Lung (tissue), 12 donors: Measurements from ENCODE around the gene RNF141. TPM values are rescaled to one million over a fixed set of nuclear protein-coding genes. Genes with fewer than 3 reads are reported as not detected.
A peak's percentile ranks its signal among the peaks of the same experiment; 100 is the strongest.

Source experiments
- ATAC-seq: fragments of 200-7000 bp; cut with Tn5 transposase; one replicate; pipeline ENCODE4 v1.9.1; 2020; ENCODE audit warnings: moderate number of reproducible peaks; ENCODE audit not compliant: insufficient read depth, low FRiP score
- DNase-seq, 3 donors: peaks; one replicate each; pipeline ENCODE4 v3.0.0-alpha.2; 2013 to 2017
- H3K27ac ChIP-seq, 2 donors: one replicate each; pipeline ENCODE4 v1.5.1; 2013; ENCODE audit warnings: mild to moderate bottlenecking in 2 of 2, moderate library complexity in 2 of 2, control low read depth in 1 of 2, inconsistent platforms in 1 of 2, low read depth in 1 of 2, low read length in 1 of 2
- H3K27me3 ChIP-seq, 3 donors: one replicate each; pipeline ENCODE4 v1.5.1; 2013; ENCODE audit warnings: low read length in 2 of 3; ENCODE audit not compliant: control insufficient read depth in 3 of 3, insufficient read depth in 3 of 3
- H3K36me3 ChIP-seq, 4 donors: one replicate each; pipeline ENCODE4 v1.5.1; 2013; ENCODE audit warnings: low read length in 4 of 4, mild to moderate bottlenecking in 1 of 4, moderate library complexity in 1 of 4; ENCODE audit not compliant: control insufficient read depth in 4 of 4, insufficient read depth in 4 of 4
- H3K4me1 ChIP-seq, 5 donors: one replicate each; pipeline ENCODE4 v1.5.1; 2013; ENCODE audit warnings: low read length in 5 of 5, mild to moderate bottlenecking in 2 of 5, moderate library complexity in 1 of 5; ENCODE audit not compliant: control insufficient read depth in 5 of 5, insufficient read depth in 5 of 5
- H3K4me3 ChIP-seq: one replicate; pipeline ENCODE4 v1.5.1; 2013; ENCODE audit warnings: mild to moderate bottlenecking, control low read depth, moderate library complexity
- H3K9ac ChIP-seq, 2 donors: one replicate each; pipeline ENCODE4 v1.5.1; 2013; ENCODE audit warnings: low read length in 2 of 2, control low read depth in 1 of 2; ENCODE audit not compliant: insufficient read depth in 1 of 2
- H3K9me3 ChIP-seq, 4 donors: one replicate each; pipeline ENCODE4 v1.5.1; 2013; ENCODE audit warnings: low read length in 3 of 4, mild to moderate bottlenecking in 1 of 4, moderate library complexity in 1 of 4; ENCODE audit not compliant: control insufficient read depth in 4 of 4, insufficient read depth in 3 of 4
- WGBS, 2 donors: extraction: QIAGEN DNeasy Blood & Tissue Kit; methylation state at CpG; one replicate each; pipeline ENCODE4 v1.1.7; 2013; 5-methylcytosine and 5-hydroxymethylcytosine counted together
- polyA plus RNA-seq, 2 donors: library from polyadenylated mRNA; stranded (reverse); fragments of 200-250 nt; gene quantifications; one replicate each; pipeline ENCODE4 v1.2.1, GENCODE V29; 2013
- total RNA-seq, 2 donors: library from RNA; depleted of rRNA in 1 of 2; stranded (reverse); fragments of >200 nt in 1 of 2; gene quantifications; one replicate each; pipeline ENCODE4 v1.2.1, GENCODE V29; 2014 to 2021
- TF ChIP-seq, protein P1 (sequence below): IDR thresholded peaks from 2 replicates; pipeline ENCODE4 v1.5.1; 2012; ENCODE audit warnings: mild to moderate bottlenecking; ENCODE audit errors: control extremely low read depth, extremely low read depth
- donor health status: control.
- donor health status: control.
- donor health status: Bipolar disorder and iron deficiency.
- donor health status: healthy.
- donor health status: DM: yes; HTN: yes; CAD: no.

Gene RNF141
- total and polyA plus RNA-seq, 4 donors = 14.8 to 63.8 (median 33.4) TPM

DNA sequence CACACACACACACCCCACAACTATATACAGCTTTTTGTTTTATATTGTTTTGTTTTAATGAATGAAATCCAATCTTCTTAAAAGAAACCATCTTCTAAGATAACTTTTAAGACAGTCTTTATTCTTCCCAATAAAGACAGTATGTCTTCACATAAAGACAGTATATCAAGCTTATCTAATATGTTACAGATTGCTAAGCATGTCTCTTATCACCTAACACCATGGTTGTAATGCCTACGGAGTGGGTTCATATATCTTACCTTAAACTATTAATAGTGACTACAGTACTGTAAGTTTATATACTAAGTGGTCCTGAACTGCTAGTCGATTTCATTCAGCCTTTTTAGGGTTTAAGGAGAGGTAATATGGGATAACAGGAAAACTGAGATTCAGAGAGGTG, 8.5 kb downstream of the RNF141 start:
- H3K9me3 ChIP-seq = no peaks in the 10 kb centered on the region
- WGBS, 2 donors = 85 to 88% methylated on average over 2 of the region's 2 CpGs
- H3K4me3 ChIP-seq = no peak overlapping the region
- peaks cover 0 to 8% (median 0%) of the 10 kb centered on the region in 5 donors for H3K4me1 ChIP-seq
- peaks cover 2 to 24% (median 19%) of the 10 kb centered on the region in 4 donors for H3K36me3 ChIP-seq
- no peak overlapping the region for H3K9ac ChIP-seq
- no peak overlapping the region for H3K27ac ChIP-seq
- ATAC-seq (no peak), DNase-seq (no peak)
- TF ChIP-seq, protein P1, sequence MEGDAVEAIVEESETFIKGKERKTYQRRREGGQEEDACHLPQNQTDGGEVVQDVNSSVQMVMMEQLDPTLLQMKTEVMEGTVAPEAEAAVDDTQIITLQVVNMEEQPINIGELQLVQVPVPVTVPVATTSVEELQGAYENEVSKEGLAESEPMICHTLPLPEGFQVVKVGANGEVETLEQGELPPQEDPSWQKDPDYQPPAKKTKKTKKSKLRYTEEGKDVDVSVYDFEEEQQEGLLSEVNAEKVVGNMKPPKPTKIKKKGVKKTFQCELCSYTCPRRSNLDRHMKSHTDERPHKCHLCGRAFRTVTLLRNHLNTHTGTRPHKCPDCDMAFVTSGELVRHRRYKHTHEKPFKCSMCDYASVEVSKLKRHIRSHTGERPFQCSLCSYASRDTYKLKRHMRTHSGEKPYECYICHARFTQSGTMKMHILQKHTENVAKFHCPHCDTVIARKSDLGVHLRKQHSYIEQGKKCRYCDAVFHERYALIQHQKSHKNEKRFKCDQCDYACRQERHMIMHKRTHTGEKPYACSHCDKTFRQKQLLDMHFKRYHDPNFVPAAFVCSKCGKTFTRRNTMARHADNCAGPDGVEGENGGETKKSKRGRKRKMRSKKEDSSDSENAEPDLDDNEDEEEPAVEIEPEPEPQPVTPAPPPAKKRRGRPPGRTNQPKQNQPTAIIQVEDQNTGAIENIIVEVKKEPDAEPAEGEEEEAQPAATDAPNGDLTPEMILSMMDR = no peak
- H3K27me3 ChIP-seq = no peaks in the 10 kb centered on the region

DNA sequence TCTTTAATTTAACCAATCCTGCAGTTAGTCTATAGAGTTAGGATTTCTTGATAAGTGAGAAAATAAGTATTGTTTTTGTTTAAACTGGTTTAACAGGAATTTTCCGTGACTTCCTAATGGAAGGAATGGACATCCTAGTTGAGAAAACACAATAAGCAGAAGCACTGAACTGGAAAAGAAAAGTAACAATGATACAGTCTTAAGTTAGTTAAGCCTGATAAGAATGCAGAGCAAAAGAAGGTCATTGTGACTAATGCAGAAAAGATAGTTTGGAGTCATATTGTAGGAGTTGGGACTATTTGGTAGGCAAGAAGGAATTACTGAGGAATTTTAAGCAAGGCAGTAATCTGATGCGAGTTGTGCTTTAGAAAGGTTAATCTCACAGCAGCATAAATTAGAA, 11.7 kb downstream of the RNF141 start:
- TF ChIP-seq, protein P1 = no peak
- no peak overlapping the region for H3K27ac ChIP-seq
- H3K27me3 ChIP-seq = no peaks in the 10 kb centered on the region
- H3K4me3 ChIP-seq = no peak overlapping the region
- 96 to 98% methylated on average over 2 of the region's 2 CpGs for WGBS, 2 donors
- ATAC-seq (no peak), DNase-seq (no peak)
- no peak overlapping the region for H3K9ac ChIP-seq
- no peaks in the 10 kb centered on the region for H3K9me3 ChIP-seq
- H3K4me1 ChIP-seq = peaks cover 0 to 5% (median 0%) of the 10 kb centered on the region in 5 donors
- peaks cover 5 to 35% (median 25%) of the 10 kb centered on the region in 4 donors for H3K36me3 ChIP-seq

DNA sequence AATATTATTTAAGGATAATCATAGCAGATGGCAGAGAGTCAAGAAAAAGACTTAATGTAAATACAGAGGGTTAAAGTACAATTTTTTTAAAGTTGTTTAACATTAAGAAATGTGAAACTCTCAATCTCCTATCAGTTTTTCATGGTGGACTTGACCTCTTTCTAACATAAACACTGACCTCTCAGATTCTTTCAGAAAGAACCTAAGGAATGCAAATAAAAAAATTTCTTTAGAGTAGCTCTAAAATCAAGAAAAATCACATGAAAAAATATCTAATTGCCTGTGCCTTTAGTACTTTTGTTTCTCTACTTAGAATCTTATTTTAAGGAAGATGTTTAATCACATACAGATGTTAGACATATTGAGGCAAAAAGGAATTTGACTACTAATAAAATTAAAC, 12.9 kb downstream of the RNF141 start:
- peaks cover 5 to 34% (median 24%) of the 10 kb centered on the region in 4 donors for H3K36me3 ChIP-seq
- TF ChIP-seq, protein P1 = no peak
- ATAC-seq (no peak), DNase-seq (peak in 1 of 3 donors; percentile 12)
- H3K27ac ChIP-seq = no peak overlapping the region
- H3K4me3 ChIP-seq = no peak overlapping the region
- H3K27me3 ChIP-seq = no peaks in the 10 kb centered on the region
- H3K9me3 ChIP-seq = no peaks in the 10 kb centered on the region
- H3K4me1 ChIP-seq = peaks cover 0 to 5% (median 0%) of the 10 kb centered on the region in 5 donors
- H3K9ac ChIP-seq = no peak overlapping the region
